Measurements from ENCODE around the gene SDR42E2.

- TF ChIP-seq CTCF (conservative IDR thresholded peaks at IDR 0.05; ENCODE audit: low read length) (no peak), EZH2phosphoT487 (IDR thresholded peaks at IDR 0.05; ENCODE audit: borderline replicate concordance, low read depth, low read length) (no peak)
Measured at GRCh38 chr16:22190081-22190775, 27.9 kb downstream of the SDR42E2 start.
